ENCODE measurements around the gene CDH2.

The CDH2 gene

DNA sequence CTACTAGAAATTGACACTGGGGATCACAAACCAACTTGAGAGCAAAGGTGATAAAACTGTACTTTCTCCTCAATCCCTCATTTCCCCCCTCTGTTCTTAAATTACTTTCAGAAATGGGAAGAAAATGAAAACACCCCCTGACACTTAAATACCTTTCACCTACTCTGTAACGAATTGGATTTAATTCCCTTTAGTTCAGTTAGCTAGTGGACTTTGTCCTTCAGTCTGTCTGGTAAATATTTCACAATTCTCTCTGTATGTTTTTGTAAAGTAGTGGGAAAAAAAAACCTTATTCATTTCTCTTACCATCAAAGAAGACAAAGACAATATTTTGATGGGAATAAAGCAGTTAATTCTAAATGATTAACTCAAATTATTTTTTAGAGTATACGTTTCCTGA lies 85.7 kb downstream of the CDH2 start:
- FAIRE-seq: no peak

DNA sequence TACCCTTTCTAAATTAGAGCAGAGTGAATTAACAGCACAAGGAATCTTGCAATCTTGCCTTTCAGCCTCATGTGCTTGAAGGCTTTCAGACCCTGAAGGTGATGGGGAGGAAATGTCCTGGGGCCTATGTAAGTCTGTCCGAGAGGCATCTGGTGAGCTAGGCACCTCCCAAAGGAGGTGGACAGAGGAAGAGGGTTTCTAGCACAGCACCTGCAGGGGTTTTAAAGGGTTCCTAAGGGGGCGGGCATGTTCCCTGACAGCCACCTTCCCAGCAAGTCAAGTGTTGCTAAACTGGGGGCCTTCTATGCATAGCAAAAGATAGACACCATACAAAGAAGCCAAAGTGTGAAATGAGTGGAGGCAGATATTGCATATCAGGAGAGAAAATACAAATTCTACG lies 88.5 kb downstream of the CDH2 start:
- DNase-seq (ENCODE audit: low spot score) (no peak), FAIRE-seq (no peak)

More for the DNA sequence above, 85.7 kb downstream of the CDH2 start:
- DNase-seq (ENCODE audit: low spot score): no peak

DNA sequence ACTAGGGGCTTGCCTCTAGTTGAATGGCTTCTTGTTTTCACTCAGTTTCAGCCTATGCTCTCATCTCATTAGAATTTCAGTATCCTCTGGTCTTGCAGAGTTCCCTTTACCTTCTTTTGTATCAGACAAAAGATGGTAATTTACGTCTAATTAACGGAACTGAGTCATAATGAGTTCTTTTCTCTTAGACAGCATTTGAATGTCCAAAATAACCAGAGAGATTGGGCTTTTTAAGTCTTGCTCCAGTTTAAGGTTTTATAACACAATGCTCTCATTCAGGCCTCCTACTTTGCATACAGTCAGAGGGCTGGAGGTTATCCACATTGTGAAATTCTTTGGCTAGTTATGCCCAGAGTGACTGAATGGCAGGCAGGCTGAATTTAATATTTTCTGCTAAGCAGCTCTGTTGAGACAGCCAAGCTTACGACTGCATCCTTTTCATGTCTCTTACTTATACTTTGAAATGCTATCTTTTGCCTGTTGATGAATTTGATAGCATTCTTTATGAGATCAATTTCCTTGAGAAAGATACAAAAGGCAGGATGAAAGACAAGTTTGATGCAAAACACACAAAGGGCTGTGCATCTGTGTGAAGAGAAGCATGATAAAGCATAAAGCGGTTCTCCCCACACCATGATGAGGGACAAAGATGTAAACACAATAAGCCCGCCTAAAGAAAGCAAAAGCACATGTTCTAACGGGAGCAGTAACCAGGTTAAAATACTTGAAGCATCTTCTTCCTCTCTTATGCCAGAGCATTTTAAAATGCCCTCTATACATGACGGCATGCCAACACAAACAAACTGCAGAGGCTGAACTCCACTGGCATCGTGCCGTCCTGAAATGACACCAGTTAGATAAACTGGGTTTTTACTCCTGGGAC lies 90.0 kb downstream of the CDH2 start:
- no peak for FAIRE-seq
- DNase-seq (ENCODE audit: low spot score): no peak

DNA sequence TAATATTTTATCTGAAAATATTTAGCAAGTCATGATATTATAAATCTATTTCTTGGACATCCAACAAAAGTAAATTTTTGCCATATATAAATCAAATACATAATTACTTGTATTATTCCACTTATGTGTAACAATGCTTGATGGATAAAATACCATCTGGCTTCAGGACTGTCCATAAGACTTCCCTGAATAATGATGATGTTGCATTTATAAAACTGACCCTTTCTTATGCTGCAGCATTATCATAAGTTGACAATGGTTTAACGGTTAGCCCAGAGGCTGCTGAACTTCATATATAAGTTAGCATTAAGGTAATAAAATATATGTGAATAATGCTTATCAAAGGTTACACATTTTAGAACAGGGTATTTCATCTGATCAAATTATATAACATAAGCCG lies 95.4 kb downstream of the CDH2 start:
- DNase-seq (ENCODE audit: low spot score) (no peak), FAIRE-seq (no peak)

DNA sequence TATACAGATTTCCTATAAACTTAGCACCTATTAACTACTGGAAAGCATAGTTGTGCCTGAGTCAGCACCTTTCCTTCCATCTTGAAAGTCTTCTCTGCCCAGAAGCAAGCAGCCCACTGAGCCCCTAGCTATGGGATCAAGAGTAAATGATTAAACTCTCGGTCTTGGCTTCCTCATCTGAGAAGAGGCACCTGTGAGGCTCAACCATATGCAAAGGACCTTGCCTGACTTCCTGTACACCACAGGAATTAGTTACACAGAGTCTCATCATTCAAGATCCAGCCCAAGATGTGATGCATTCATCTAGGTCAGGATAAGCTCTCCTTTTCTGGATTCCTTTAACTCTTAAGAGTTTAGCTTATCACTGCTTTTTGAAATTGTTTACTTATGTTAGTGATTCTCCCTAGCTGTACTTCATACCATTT lies 96.0 kb downstream of the CDH2 start:
- no peak for FAIRE-seq

DNA sequence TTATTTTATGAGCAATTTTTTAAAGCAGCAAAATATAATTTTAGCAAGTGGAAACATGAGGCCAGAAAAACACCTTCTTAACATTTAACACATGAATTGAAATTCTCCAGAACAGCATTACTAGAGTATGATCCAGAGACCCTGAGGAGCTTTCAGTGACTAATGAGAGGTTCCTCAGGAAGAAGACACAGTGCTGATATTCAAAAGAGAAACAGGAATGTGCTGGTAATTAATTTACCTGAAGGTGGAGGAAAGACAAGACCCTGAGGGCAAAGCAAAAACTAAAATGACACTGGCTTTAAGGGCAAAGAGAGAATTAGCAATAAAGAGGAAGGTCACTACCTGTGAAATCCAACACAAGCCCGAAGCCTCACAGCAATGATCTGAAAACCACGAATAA lies 97.0 kb downstream of the CDH2 start:
- DNase-seq (ENCODE audit: low spot score) (no peak), FAIRE-seq (no peak)

More for the DNA sequence above, 96.0 kb downstream of the CDH2 start:
- no peak for DNase-seq (ENCODE audit: low spot score)

DNA sequence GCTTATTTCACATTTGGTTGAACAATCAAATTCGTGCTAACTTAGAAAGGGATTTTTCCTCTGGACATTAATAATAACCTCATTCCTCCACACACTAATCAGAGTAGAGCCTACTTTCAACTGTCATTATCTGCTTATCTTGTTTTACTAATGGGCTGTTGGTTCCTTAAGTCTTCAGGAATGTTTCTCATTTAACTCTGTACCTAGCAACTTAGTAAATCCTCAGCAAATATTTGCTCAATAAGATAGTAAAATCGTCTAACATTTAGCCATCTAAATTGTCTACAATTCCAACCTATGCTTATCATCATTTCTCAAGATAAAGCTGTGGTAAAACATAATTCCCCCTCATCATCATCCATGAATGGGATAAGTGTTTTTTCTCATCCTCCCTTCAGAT lies 98.1 kb downstream of the CDH2 start:
- FAIRE-seq (no peak), DNase-seq (ENCODE audit: low spot score) (no peak)

DNA sequence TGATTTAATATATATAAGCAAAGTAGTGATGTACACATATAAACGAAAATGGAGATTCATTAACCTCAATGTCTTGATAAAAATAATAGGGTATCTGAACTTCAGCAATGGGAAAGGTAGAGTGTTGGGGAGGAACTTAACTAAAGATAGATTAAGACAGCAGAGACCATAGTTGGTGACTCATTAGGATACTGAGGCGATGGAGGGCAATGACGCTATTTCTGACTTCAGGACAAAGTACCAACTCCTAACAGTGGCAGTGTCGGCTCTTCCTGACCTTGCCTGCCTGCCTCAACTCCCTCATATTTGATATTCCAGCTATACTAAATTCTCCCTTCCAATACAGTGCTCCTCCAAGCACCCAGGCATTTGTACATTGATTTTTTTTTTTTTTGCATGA lies 98.6 kb downstream of the CDH2 start:
- FAIRE-seq (no peak), DNase-seq (ENCODE audit: low spot score) (no peak)

DNA sequence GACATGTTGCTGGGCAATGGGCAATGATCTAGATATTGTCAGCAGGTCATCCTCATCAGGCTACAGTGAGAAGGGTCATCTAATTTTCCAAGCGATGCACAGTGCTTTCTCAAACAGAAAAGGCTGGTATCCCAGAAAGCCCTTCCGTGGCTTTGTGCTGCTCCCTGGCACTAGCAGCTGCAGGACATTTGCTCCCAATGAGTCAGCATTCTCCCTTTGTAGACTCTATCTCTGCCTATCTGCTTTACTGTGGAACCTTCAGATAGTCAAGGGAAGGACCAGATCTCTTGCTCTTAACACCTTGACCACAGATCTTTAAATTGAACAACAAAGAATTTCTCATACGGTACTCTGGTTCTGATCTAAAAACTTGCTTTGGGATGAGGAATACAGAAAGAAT lies 101.4 kb downstream of the CDH2 start:
- no peak for DNase-seq (ENCODE audit: low spot score)
- FAIRE-seq: no peak

DNA sequence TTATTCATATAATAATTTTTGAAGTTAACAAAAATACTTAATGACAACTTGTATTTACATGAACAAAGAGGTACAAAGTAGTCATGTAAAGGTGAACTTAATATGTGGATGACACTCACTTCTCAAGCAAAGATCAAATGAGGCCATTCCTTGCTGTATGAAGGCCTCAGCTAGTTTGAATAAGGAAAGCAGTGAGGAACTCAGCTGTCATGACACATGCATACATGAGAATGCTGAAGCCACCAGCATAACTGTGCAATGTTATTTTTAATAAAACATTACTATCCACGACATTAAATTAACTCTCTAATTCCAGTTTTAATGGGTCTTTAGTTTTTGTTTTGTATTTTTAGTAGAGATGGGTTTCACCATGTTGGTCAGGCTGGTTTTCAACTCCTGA lies 102.9 kb downstream of the CDH2 start:
- FAIRE-seq (no peak), DNase-seq (ENCODE audit: low spot score) (no peak)

DNA sequence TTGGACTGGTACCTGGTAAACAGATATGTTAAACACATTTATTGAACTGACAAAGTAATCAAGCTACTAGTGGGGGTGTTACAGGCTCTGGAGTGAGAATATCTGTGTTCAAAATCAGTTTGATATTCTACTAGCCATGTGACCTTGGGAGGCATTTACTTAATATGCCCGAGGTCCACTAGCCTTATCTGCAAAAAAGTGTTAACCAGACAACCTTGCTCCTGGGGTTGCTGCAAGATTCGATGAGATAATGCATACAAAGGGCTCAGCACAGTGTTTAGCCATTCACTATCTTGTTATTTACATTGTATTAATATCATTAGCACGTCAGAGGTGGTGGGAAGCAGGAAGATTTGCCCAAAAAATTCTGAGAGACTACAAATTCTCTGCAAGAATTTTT lies 103.3 kb downstream of the CDH2 start:
- no peak for FAIRE-seq
- no peak for DNase-seq (ENCODE audit: low spot score)

DNA sequence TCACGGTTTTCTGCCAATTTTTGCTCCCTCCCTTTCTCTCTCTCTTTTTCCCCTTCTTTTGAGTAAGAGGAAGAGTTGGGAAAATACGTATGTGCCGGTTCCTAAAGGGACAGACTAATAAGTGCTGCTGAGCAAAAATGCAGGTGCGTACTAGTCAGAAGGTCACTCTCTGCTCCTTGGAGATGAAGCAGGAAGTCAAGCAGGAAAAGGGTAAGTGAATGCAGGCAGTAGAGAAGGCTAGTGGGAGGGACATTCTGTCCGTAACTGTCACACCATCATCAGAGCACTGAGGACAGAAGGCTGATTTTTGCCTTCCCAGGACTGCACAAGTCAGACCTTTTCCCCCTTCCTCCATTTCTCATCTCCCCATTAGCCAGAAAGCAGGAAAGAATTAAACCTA lies 105.7 kb downstream of the CDH2 start:
- no peak for DNase-seq (ENCODE audit: low spot score)
- FAIRE-seq: no peak

DNA sequence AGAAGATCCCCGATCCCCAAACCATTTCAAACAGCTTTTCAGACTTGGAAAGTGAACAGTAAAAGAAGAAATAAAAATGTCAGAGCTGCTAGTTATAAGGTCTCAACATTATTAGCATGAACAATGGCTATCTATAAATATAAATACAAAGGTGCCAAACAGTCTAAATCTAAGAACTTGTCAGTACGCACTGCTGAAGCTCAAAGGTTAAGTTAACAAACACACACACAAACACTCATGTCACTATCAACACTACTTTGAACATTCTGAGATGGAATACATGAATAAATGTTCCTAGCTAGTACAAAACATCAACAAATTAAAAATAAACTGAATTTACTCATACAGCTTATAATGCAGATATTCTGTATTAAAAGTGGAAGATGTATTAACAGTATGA lies 108.7 kb downstream of the CDH2 start:
- no peak for DNase-seq (ENCODE audit: low spot score)
- no peak for FAIRE-seq

DNA sequence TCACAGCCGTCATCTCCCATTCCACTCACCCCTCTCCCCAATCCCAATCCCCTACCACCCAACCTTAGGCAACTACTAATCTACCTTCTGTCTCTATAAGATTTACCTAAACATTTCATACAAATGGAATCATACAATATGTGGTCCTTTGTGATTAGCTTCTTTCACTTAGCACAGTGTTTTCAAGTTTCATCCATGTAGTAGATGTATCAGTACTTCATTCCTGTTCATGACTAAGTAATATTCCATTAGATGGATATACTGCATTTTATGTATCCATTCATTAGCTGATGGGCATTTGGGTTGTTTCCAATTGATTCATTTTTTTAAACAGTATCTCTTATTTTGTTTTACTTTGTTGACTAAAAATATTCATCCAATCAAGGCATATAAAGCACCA lies 109.6 kb downstream of the CDH2 start:
- FAIRE-seq: no peak

DNA sequence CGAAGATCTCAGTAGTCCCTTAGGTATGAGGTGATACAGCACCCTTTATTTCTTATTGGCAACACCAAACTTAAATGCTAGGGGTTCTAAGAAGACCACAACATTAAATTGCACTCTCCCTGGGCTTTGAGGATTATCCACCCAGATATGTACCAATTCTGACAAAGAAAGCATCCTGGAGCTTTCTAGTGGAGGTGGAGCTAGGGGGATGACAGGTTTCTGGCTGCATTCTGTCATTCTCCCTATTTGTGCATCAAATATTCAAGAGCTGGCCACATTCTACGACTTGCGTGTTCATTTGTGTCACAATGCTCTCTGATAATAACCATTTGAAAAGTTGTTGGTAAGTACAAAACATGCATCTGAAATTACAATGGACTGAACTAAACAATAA lies 111.1 kb downstream of the CDH2 start:
- no peak for DNase-seq (ENCODE audit: low spot score)

More for the DNA sequence above, 109.6 kb downstream of the CDH2 start:
- no peak for DNase-seq (ENCODE audit: low spot score)

DNA sequence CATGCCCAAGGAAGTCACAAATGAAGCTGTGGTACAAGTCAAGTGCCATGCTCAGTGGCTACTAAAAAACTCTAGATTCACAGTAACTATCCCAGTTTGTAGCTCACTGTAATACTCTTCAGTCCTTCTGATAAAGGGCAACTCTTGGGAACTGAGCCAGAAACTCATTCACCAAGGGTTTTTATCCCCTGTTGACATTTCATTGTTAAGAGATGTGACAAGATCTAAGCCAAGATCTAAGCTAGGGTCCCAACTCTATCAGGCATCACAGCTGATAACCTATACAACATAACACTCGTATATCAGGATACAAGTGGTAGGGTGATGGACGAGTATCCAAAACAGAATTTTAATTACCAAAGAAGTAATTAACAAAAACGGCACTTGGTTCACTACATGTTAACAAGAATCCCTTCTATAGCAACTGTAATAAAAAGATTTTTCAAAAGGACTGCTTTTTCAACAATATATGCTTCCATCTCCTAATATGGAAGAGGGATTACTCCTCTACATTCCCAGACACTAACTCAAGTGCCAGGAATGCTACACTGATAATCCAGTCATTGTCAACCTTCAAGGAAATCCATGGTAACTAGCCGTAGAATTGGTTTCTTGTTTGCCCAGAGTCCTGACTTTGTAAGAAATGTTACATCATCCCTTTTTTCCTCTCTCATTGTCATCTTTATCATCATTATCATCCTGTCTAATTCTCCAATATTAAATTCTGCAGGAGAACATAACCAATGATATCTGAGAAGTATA lies 111.7 kb downstream of the CDH2 start:
- FAIRE-seq: no peak
- DNase-seq (ENCODE audit: low spot score): peak; percentile 14

More for the DNA sequence above, 111.1 kb downstream of the CDH2 start:
- FAIRE-seq: no peak

DNA sequence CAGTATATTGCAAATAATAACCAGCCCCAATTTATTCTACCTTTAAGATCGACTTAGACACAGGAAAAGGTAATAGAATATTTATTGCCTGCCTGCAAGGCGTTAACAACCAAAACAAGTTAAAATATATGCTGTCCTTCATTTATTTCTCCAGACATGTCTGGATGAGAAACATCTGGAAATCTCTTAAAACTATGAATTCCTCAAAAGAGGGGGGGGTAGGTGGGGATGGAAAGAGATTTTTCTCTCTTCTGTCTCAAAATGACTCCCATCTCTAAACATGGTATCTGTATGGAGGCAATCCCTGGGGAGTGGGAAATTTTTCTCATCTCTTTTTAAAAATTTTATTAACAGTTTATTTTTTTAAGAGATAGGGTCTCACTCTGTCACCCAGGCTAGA lies 113.0 kb downstream of the CDH2 start:
- DNase-seq (ENCODE audit: low spot score) (no peak), FAIRE-seq (no peak)

DNA sequence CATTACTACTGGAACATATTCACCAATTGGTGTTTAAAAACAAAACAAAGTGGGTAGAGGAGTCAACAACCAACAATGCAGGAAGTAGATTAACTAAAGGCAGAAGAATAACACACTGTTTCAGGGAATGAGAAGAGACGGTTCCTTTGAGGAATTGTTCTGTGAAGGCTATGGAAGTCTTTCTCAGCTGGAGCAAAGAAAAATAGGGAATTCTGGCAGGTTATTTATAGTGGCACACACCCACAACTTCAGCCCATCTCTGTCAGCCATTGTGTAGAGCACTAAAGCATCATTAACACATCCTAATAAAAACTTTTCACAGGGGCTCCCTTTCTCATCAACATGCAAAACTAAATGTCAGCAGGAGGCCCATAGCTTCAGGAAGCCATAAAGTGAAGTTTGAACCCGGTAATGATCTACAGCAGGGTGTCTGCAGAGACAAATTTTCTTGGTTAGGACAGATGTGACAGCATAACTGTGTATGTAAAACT lies 113.6 kb downstream of the CDH2 start:
- DNase-seq (ENCODE audit: low spot score) (no peak), FAIRE-seq (no peak)

DNA sequence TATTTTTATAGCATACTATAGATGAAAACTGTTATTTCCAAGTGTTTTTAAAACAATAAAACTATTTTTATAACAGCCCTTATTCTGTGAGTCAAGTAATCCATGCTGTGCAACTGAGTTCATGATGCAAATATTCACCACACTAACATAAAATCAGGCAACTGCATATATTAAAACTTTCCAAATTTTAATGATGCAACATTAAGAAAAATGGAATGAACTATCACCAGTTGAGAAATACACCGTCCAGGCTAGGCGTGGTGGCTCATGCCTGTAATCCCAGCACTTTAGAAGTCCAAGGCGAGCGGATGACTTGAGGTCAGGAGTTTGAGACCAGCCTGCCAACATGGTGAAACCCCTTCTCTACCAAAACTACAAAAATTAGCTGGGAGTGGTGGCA lies 114.5 kb downstream of the CDH2 start:
- DNase-seq (ENCODE audit: low spot score): no peak
- no peak for FAIRE-seq

DNA sequence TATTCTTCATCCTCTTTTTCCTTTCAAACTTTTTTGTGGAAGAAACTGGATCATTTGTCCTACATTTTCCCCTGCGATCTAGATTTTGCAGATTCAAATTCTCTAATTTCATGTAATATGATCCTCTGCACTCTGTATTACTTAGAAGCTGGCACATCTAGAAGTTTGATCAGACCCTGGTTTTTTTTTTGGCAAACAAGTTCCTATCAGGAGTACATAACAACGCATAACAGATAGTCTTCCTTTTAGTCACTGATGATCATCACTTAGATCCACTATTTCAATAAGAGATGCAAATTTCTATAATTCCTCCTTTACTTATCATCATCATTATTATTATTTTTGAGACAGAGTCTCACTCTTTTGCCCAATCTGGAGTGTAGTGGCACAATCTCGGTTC lies 117.1 kb downstream of the CDH2 start:
- no peak for DNase-seq (ENCODE audit: low spot score)
- no peak for FAIRE-seq

DNA sequence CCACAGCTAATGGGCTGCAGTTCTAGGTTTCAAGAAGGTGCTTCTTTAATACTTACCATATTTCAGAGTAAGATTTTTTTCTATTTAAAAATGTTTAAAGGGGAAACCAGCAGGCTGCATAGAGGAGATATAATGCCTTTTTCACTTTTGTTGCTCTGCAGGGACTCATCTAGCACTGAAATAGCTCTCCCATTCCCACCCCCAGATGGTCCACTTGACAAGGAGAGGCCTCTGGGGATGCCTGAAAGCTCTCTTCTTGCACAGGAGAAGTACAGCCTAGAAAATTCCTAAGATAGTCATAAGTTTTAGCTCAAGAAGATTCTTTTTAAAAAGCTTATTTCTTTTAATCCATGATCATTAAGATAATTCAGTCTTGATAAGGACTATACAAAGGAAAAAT lies 126.4 kb downstream of the CDH2 start:
- DNase-seq (ENCODE audit: low spot score) (no peak), FAIRE-seq (no peak)

DNA sequence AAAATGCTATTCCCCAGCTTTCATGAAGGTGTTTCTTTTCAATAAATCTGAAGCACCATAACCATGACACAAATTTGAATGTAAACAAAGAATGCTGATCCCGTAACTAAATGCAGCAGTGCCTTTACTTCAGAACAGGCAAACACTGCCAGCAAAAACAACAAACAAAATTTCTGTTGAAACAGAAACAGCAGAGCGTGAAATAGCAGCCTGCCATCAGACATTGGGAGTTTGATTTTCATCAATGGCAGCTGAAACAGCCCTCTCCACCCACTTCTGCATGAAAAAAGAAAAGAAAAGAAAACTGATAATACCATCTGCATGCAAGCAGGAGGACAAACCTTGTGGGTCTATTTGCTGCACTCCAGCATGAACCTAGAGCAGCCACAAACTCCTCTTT lies 128.3 kb downstream of the CDH2 start:
- no peak for DNase-seq (ENCODE audit: low spot score)
- FAIRE-seq: no peak

DNA sequence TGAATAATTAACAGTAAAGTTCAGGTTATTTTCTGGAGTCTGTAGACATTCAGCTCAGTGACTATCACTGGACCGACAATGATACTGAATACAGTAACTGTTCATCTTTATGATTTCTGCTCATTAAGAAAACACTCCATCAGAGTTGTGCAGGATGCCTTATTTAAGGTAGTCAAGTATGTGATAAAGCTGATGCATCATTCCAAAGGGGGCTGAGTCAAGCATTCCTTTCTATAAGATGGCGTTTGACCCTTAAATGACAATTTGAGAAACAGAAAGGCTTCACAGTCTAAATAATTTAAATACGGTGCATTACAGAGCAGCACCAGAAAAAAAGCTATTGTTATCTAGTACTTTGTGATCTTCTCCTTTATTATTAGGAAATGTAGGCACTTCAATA lies 131.1 kb downstream of the CDH2 start:
- DNase-seq (ENCODE audit: low spot score) (no peak), FAIRE-seq (no peak)

Measured in urothelium cell line (cell line).